ENCODE data around the gene PXMP2. TPM values are rescaled to one million over a fixed set of nuclear protein-coding genes. Genes with fewer than 3 reads are reported as not detected.

Gene PXMP2
- total RNA-seq, 6 donors from 2014 or later, result 16.8 to 41.7 (median 20.9) TPM

DNA sequence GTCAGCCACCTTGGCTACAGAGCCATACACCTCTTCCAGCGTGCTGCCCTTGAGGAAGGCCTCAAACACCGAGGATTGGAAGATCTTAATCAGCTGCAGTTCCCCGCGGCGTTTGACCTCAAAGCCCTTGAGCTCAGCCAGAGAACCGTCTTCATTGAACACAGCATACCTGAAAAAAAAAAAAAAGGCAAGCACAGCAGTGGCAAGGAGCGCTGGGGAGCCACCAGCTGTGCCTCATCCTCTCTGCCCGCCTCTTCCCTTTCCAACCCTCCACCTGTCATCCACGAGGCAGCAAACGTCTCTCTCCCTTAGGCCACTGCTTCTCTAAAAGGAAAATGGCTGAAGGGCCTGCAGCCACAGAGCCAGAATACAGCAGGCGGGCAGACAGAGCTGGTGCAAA is 26.4 kb upstream of the PXMP2 start:
- peaks cover 21 to 96% (median 83%) of the 10 kb centered on the region in 4 donors for H3K36me3 ChIP-seq
- DNase-seq (no peak), ATAC-seq (ENCODE audit: low FRiP score in 2 of 2) (no peak)
- H3K4me1 ChIP-seq, result no peaks in the 10 kb centered on the region
- no peak overlapping the region for H3K4me3 ChIP-seq
- H3K9me3 ChIP-seq, result no peaks in the 10 kb centered on the region
- no peak overlapping the region for H3K27ac ChIP-seq
- 79 to 83% methylated on average over 11 of the region's 11 CpGs for WGBS, 2 donors
- H3K27me3 ChIP-seq, result no peaks in the 10 kb centered on the region
- TF ChIP-seq POLR2A (IDR thresholded peaks at IDR 0.05) (no peak), EP300 (IDR thresholded peaks at IDR 0.05) (no peak), POLR2AphosphoS5 (IDR thresholded peaks at IDR 0.05) (no peak), CTCF (IDR thresholded peaks at IDR 0.05) (no peak)

DNA sequence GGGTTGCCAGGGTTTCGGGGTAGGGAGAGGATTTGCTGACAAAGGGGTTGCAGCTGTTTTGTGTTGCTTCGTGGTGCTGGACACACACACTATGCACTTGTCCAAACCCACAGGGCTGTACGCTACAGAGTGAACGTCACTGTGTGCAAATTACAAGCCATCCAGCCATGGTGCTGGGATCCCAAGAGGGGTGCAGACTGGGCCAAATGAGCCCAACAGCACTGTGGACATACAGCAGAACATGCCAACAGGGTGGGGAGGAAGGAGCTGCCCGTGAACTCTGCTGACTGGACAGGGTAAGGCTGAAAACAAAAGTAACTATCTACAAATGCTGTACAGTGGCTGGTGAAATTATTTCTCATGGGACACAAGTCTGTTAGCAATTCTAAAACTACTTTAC is 25.4 kb upstream of the PXMP2 start:
- Histone ChIP-seq H3K36me3 (peaks cover 17 to 96% (median 83%) of the 10 kb centered on the region in 4 donors), H3K27ac (no peak overlapping the region), H3K4me1 (no peaks in the 10 kb centered on the region), H3K9me3 (no peaks in the 10 kb centered on the region), H3K4me3 (no peak overlapping the region), H3K27me3 (no peaks in the 10 kb centered on the region)
- ATAC-seq (ENCODE audit: low FRiP score in 2 of 2), result no peak
- 79 to 92% methylated on average over 5 of the region's 5 CpGs for WGBS, 2 donors
- TF ChIP-seq POLR2AphosphoS5 (IDR thresholded peaks at IDR 0.05) (no peak), POLR2A (IDR thresholded peaks at IDR 0.05) (no peak), EP300 (IDR thresholded peaks at IDR 0.05) (no peak), CTCF (IDR thresholded peaks at IDR 0.05) (no peak)
- no peak for DNase-seq

- H3K36me3 ChIP-seq, result peaks cover 20 to 96% (median 82%) of the 10 kb centered on the region in 4 donors
- H3K4me1 ChIP-seq, result no peaks in the 10 kb centered on the region
- H3K27me3 ChIP-seq, result no peaks in the 10 kb centered on the region
- peak in 1 of 2 donors; percentile 40 for DNase-seq
- no peak overlapping the region for H3K27ac ChIP-seq
- no peak overlapping the region for H3K4me3 ChIP-seq
- 81 to 83% methylated on average over 29 of the region's 29 CpGs for WGBS, 2 donors
- TF ChIP-seq POLR2A (IDR thresholded peaks at IDR 0.05) (no peak), EP300 (IDR thresholded peaks at IDR 0.05) (no peak), POLR2AphosphoS5 (IDR thresholded peaks at IDR 0.05) (no peak), CTCF (IDR thresholded peaks at IDR 0.05) (no peak)
- no peaks in the 10 kb centered on the region for H3K9me3 ChIP-seq
- no peak for ATAC-seq (ENCODE audit: low FRiP score in 2 of 2)
These were observed 24.3 kb upstream of the PXMP2 start for GRCh38 chr12:132662901-132663755.

- ATAC-seq (ENCODE audit: low FRiP score in 2 of 2) (peak in 1 of 2 donors; percentile 3), DNase-seq (no peak)
- H3K9me3 ChIP-seq, result no peaks in the 10 kb centered on the region
- no peak overlapping the region for H3K4me3 ChIP-seq
- TF ChIP-seq POLR2AphosphoS5 (IDR thresholded peaks at IDR 0.05) (no peak), POLR2A (IDR thresholded peaks at IDR 0.05) (no peak), CTCF (IDR thresholded peaks at IDR 0.05) (no peak), EP300 (IDR thresholded peaks at IDR 0.05) (no peak)
- H3K27me3 ChIP-seq, result no peaks in the 10 kb centered on the region
- 74 to 79% methylated on average over 15 to 21 of the region's 21 CpGs for WGBS, 2 donors
- no peaks in the 10 kb centered on the region for H3K4me1 ChIP-seq
- peaks cover 17 to 97% (median 82%) of the 10 kb centered on the region in 4 donors for H3K36me3 ChIP-seq
- H3K27ac ChIP-seq, result no peak overlapping the region
These were observed 22.9 kb upstream of the PXMP2 start for GRCh38 chr12:132664206-132665148.

Data from upper lobe of left lung (tissue), 6 donors.